Mucosa of descending colon (tissue), 3 donors: ENCODE data around the gene ZFAND2A. TPM values are rescaled to one million over a fixed set of nuclear protein-coding genes. Genes with fewer than 3 reads are reported as not detected.
A peak's percentile ranks its signal among the peaks of the same experiment; 100 is the strongest.

ENCODE experiments used
- ATAC-seq: fragments of 200-7000 bp; cut with Tn5 transposase; one replicate; pipeline ENCODE4 v1.9.1; 2020; ENCODE audit warnings: mild to moderate bottlenecking, moderate library complexity
- DNase-seq, 3 donors: peaks; one replicate each; pipeline ENCODE4 v3.0.0-alpha.2; 2020
- H3K36me3 ChIP-seq: fragments of 200-600 bp; one replicate; pipeline ENCODE4 v1.8.0; 2021; ENCODE audit warnings: low read depth, mild to moderate bottlenecking
- H3K4me1 ChIP-seq: fragments of 200-600 bp; one replicate; pipeline ENCODE4 v1.8.0; 2021; ENCODE audit warnings: low read depth, mild to moderate bottlenecking
- H3K4me3 ChIP-seq: fragments of 200-600 bp; one replicate; pipeline ENCODE4 v1.8.0; 2021; ENCODE audit warnings: mild to moderate bottlenecking
- H3K9me3 ChIP-seq: fragments of 200-600 bp; one replicate; pipeline ENCODE4 v1.8.0; 2021; ENCODE audit warnings: mild to moderate bottlenecking
- intact Hi-C, 2 donors: fragments of 100-400 bp; cut with DNase I in 1 of 2; cut with micrococcal nuclease in 1 of 2; formaldehyde crosslinking; loops; one replicate each; pipeline versions ENCODE4 v1.11.0 to v1.11.1; 2022; cut with DNase I, micrococcal nuclease
- total RNA-seq, 3 donors: library from RNA; stranded (reverse); fragmentation: NEBNext Ultra II Directional in 2 of 3; extraction: Animal tissue kit (Norgen Biotek cat#: 25700) in 2 of 3; gene quantifications; one replicate each; pipeline versions ENCODE4 v1.2.1 to v1.2.4, GENCODE V29; 2021 to 2023
- TF ChIP-seq, protein P1 (sequence below): fragments of 200-600 bp; IDR thresholded peaks from one replicate; pipeline ENCODE4 v1.8.0; 2022; ENCODE audit warnings: antibody characterized with exemption, mild to moderate bottlenecking
- donor health status: DM: no; HTN: no; CAD: no; lungs with moderate emphysema.
- donor health status: DM: no; HTN: no; CAD: no.
- donor health status: DM: no; HTN: yes; CAD: no.

The ZFAND2A gene
- total RNA-seq, 3 donors from 2014 or later = 39.3 to 49.9 (median 45.3) TPM

DNA sequence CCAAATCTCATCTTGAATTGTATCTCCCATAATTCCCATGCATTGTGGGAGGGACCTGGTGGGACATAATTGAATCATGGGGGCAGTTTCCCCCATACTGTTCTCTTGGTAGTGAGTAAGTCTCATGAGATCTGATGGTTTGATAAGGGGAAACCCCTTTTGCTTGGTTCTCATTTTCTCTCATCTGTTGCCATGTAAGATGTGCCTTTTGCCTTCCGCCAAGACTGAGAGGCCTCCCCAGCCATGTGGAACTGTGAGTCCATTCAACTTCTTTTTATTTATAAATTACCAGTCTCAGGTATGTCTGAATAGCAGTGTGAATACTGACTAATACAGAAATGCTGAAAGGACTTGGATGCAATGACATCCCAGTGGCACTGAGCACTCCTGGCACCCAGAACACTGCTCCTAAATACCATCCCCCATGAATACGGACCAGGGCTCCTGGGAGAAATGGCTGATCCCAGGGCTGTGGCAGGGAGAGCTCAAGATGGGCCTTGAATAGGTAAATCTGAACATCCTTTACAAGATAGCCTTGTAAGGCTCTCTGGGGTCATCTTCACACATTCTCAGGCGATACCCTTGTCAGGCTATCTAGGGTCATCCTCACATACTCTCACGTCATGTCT, 19.4 kb downstream of the ZFAND2A start:
- H3K9me3 ChIP-seq = no peaks in the 10 kb centered on the region
- ATAC-seq (no peak), DNase-seq (no peak)
- H3K36me3 ChIP-seq = no peaks in the 10 kb centered on the region
- peaks cover 9% of the 10 kb centered on the region for H3K4me1 ChIP-seq
- TF ChIP-seq, protein P1, sequence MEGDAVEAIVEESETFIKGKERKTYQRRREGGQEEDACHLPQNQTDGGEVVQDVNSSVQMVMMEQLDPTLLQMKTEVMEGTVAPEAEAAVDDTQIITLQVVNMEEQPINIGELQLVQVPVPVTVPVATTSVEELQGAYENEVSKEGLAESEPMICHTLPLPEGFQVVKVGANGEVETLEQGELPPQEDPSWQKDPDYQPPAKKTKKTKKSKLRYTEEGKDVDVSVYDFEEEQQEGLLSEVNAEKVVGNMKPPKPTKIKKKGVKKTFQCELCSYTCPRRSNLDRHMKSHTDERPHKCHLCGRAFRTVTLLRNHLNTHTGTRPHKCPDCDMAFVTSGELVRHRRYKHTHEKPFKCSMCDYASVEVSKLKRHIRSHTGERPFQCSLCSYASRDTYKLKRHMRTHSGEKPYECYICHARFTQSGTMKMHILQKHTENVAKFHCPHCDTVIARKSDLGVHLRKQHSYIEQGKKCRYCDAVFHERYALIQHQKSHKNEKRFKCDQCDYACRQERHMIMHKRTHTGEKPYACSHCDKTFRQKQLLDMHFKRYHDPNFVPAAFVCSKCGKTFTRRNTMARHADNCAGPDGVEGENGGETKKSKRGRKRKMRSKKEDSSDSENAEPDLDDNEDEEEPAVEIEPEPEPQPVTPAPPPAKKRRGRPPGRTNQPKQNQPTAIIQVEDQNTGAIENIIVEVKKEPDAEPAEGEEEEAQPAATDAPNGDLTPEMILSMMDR = no peak
- intact Hi-C loops = no loop called here
- H3K4me3 ChIP-seq = no peak overlapping the region

DNA sequence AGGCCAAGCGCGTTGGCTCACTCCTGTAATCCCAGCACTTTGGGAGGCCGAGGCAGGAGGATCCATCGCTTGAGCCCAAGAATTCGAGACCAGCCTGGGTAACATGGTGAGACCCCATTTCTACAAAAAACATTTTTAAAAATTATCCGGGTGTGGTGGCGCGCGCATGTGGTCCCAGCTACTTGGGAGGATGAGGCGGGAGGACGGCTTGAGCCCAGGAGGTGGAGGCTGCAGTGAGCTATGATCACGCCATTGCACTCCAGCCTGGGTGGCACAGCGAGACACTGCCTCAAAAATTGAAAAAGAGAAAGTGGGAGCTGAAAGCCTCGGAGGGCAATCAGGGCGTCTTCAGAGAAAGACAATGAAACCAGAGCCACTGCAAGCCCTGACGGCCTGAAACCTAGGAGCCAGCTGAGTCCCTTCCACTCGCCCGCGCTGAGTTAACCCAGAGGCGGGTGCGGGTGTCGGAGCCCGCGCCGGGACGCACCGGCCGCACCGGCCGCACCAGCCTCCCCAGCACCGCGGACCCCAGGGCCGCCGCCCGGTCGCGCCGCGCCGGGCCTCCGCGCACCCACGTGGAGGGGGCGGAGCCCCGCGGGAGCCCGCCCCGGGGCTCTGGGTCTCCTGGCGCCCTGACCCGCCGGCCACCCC, 22.4 kb downstream of the ZFAND2A start:
- Histone ChIP-seq H3K36me3 (no peaks in the 10 kb centered on the region), H3K4me3 (peak overlapping the region; percentile 52), H3K4me1 (peaks cover 9% of the 10 kb centered on the region), H3K9me3 (no peaks in the 10 kb centered on the region)
- DNase-seq (peak in 1 of 3 donors; percentile 50), ATAC-seq (peak; percentile 88)
- TF ChIP-seq, protein P1 = no peak
- intact Hi-C loops = no loop called here

DNA sequence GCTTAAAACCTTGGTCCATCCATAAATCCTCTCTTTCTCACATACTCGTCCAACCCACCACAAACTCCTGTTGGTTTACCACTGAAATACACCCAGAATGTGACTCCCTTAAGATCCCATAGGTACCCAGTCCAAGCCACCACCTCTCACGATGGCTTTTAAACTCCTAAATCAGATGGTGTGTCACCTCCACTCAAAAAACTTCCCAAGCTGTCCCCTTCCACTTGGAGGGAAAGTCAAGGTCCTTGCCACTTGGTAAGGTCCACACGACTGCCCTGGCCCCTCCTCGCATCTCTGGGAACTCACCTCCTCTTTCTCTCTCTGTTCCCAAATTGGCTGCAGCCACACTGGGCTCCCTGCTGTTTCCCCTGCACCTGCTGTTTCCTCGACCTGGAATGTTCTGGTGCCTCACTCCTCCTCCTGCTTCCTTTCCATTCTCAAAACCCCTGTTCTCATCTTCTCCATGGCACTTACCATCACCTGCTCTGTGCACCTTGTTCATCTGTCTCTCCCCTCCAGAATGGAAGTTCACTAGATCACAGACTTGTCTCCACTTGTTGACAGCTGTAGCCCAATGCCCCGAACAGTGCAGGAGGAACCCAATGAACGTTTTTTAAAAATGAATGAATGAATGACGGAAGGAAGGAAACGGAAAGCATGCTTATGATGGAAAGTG, 23.0 kb downstream of the ZFAND2A start:
- Histone ChIP-seq H3K36me3 (no peaks in the 10 kb centered on the region), H3K4me1 (peaks cover 9% of the 10 kb centered on the region), H3K9me3 (no peaks in the 10 kb centered on the region), H3K4me3 (no peak overlapping the region)
- TF ChIP-seq, protein P1 = no peak
- ATAC-seq = no peak
- intact Hi-C loops = no loop called here
- DNase-seq = peak in 1 of 3 donors; percentile 31

DNA sequence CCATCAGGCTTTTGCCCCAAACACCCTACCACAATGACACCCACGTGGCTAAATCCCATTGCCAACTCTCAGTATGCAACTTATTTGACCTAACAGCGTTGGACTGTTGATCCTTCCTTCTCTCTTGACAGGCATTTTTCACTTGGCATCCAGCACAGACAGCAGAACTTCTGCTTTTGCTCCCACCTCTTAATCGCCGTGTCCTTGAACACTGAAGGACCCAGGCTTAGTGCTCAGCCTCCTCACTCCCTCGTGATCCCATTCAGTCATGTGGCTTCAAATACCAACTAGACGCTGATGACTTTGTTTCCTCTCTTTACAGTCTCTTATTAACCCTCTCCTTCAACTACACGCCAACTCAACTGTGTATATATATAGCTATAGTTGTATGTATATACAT, 25.0 kb downstream of the ZFAND2A start:
- Histone ChIP-seq H3K4me3 (no peak overlapping the region), H3K36me3 (no peaks in the 10 kb centered on the region), H3K4me1 (peaks cover 9% of the 10 kb centered on the region), H3K9me3 (no peaks in the 10 kb centered on the region)
- intact Hi-C loops = no loop called here
- DNase-seq (peak in 1 of 3 donors; percentile 4), ATAC-seq (no peak)
- TF ChIP-seq, protein P1 = no peak

DNA sequence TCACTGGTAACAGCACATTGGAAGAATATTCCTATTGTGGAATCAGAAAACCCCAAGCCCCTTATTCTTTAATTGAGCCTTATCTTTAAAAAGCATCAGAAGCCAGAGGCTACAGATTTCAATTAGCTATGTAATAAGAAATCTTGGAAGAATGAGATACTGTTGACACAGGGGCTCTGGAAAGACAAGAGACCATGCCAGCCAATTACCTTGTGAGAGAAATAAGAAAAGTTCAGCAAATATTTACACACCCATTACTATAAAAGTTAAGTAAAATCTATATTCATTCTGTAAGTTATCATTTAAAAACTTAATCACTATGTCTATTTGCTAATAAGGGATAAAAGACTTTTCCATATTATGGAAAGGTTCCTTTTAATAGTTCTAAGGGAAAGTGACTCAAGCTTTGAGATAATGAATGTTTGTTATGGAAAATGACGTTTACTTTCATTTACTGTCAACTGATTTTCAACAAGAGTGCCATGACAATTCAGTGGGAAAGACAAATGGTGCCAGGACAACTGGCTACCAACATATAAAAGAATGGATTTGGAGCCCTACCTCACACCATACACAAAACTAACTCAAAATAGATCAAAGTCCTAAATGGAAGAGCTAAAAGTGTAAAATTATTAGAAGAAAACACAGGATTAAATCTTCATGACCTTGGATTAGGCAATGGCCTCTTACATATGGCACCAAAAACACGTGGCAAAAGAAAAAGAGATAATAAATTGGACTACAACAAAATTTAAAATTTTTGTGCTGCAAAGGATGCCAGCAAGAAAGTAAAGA, 28.3 kb downstream of the ZFAND2A start:
- ATAC-seq (no peak), DNase-seq (no peak)
- intact Hi-C loops = no loop called here
- TF ChIP-seq, protein P1 = no peak
- no peaks in the 10 kb centered on the region for H3K36me3 ChIP-seq
- H3K4me1 ChIP-seq = no peaks in the 10 kb centered on the region
- no peaks in the 10 kb centered on the region for H3K9me3 ChIP-seq
- no peak overlapping the region for H3K4me3 ChIP-seq
